Measurements from ENCODE around the gene ZNF215.

DNA sequence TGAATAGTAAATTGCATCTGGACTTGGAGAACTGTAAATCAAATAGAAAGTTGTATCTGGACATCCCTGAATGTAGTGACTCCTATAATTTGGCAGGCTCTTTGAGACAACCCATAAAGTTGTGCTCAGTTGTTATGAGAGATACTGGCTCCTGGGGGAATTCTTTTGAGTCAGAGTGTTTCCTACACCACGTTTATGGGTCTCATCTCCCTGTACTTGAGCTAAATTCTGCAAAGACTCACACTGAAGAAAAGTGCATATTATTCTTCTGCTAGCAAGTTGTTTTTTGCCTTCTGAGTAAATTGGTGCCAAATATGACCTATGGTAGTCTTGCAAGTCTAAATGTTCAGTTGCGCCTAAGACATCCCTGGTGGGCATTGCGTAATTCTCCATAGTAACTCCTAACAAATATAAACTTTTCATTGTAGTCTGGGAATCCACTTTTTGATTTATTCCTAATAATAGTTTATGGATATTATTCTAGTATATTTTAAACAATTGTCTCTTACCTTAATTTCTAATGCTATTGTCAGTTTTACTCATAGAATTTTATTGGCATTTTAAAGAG, 5.0 kb downstream of the ZNF215 start:
- no peak for TF ChIP-seq CTCF (IDR thresholded peaks at IDR 0.05; ENCODE audit: low read depth, low read length)
- no peak for TF ChIP-seq MYC (IDR thresholded peaks at IDR 0.05; ENCODE audit: low read depth, low read length)
- no peak for TF ChIP-seq POLR2A (IDR thresholded peaks at IDR 0.05; ENCODE audit: extremely low read depth, insufficient read length)
- TF ChIP-seq, protein P1, sequence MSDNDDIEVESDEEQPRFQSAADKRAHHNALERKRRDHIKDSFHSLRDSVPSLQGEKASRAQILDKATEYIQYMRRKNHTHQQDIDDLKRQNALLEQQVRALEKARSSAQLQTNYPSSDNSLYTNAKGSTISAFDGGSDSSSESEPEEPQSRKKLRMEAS (IDR thresholded peaks at IDR 0.05; ENCODE audit: low read depth, low read length), result no peak
